ENCODE measurements around the gene KNL1. TPM values are rescaled to one million over a fixed set of nuclear protein-coding genes. Genes with fewer than 3 reads are reported as not detected.

The KNL1 gene
- total RNA-seq, 2 donors from 2014 or later: not detected

- intact Hi-C loops (cut with DNase I): no loop called here
- Histone ChIP-seq H3K36me3 (replicated peaks in 1 of 2; ENCODE audit: insufficient read depth in 1 of 2, low read depth in 2 of 2) (peaks cover 0 to 13% of the 10 kb centered on the region in 2 donors), H3K27me3 (no peaks in the 10 kb centered on the region), H3K9me3 (no peaks in the 10 kb centered on the region), H3K4me3 (no peak overlapping the region), H3K27ac (no peak overlapping the region), H3K4me1 (peaks cover 12% of the 10 kb centered on the region)
- ATAC-seq (no peak), DNase-seq (no peak)
- WGBS, 2 donors: 82 to 96% methylated on average over 6 of the region's 6 CpGs
- TF ChIP-seq, protein P1, sequence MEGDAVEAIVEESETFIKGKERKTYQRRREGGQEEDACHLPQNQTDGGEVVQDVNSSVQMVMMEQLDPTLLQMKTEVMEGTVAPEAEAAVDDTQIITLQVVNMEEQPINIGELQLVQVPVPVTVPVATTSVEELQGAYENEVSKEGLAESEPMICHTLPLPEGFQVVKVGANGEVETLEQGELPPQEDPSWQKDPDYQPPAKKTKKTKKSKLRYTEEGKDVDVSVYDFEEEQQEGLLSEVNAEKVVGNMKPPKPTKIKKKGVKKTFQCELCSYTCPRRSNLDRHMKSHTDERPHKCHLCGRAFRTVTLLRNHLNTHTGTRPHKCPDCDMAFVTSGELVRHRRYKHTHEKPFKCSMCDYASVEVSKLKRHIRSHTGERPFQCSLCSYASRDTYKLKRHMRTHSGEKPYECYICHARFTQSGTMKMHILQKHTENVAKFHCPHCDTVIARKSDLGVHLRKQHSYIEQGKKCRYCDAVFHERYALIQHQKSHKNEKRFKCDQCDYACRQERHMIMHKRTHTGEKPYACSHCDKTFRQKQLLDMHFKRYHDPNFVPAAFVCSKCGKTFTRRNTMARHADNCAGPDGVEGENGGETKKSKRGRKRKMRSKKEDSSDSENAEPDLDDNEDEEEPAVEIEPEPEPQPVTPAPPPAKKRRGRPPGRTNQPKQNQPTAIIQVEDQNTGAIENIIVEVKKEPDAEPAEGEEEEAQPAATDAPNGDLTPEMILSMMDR (IDR thresholded peaks at IDR 0.05): no peak
- no peak for TF ChIP-seq POLR2A (IDR thresholded peaks at IDR 0.05)
Measured at GRCh38 chr15:40550341-40551037, 43.6 kb upstream of the KNL1 start.

- Histone ChIP-seq H3K9me3 (no peaks in the 10 kb centered on the region), H3K27me3 (no peaks in the 10 kb centered on the region), H3K27ac (no peak overlapping the region), H3K4me3 (no peak overlapping the region), H3K4me1 (peaks cover 16% of the 10 kb centered on the region), H3K36me3 (replicated peaks in 1 of 2; ENCODE audit: insufficient read depth in 1 of 2, low read depth in 2 of 2) (peaks cover 0 to 13% of the 10 kb centered on the region in 2 donors)
- DNase-seq: no peak
- ATAC-seq: no peak
- 69 to 89% methylated on average over 4 of the region's 4 CpGs for WGBS, 2 donors
- TF ChIP-seq POLR2A (IDR thresholded peaks at IDR 0.05): no peak
- TF ChIP-seq, protein P1 (IDR thresholded peaks at IDR 0.05): no peak
- intact Hi-C loops (cut with DNase I): no loop called here
Measured at GRCh38 chr15:40554161-40554525, 39.9 kb upstream of the KNL1 start.

DNA sequence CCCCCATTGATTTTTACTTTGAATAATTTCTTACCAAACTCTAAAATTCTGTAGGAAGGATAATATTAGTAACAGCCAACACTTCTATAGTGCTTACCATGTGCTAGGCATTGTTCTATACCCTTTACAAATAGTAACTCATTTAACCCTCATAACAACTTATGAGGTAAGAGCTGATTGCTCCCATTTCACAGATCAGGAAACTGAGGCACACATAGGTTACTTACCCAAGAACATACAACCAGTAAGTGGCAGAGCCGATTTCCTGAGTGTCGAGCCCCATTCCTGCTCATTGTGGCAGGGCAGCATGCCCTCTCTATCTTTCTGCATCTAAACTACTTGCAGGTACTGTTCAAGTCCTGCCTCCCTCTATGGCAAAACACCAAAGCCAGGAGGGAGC lies 38.2 kb upstream of the KNL1 start:
- no peak overlapping the region for H3K4me3 ChIP-seq
- 94 to 98% methylated on average over 2 of the region's 2 CpGs for WGBS, 2 donors
- H3K27ac ChIP-seq: no peak overlapping the region
- no peaks in the 10 kb centered on the region for H3K27me3 ChIP-seq
- peaks cover 0 to 13% of the 10 kb centered on the region in 2 donors for H3K36me3 ChIP-seq (replicated peaks in 1 of 2; ENCODE audit: insufficient read depth in 1 of 2, low read depth in 2 of 2)
- ATAC-seq (no peak), DNase-seq (no peak)
- H3K4me1 ChIP-seq: peaks cover 3% of the 10 kb centered on the region
- H3K9me3 ChIP-seq: no peaks in the 10 kb centered on the region
- TF ChIP-seq POLR2A (IDR thresholded peaks at IDR 0.05): no peak
- TF ChIP-seq, protein P1 (IDR thresholded peaks at IDR 0.05): no peak
- intact Hi-C loops (cut with DNase I): no loop called here

DNA sequence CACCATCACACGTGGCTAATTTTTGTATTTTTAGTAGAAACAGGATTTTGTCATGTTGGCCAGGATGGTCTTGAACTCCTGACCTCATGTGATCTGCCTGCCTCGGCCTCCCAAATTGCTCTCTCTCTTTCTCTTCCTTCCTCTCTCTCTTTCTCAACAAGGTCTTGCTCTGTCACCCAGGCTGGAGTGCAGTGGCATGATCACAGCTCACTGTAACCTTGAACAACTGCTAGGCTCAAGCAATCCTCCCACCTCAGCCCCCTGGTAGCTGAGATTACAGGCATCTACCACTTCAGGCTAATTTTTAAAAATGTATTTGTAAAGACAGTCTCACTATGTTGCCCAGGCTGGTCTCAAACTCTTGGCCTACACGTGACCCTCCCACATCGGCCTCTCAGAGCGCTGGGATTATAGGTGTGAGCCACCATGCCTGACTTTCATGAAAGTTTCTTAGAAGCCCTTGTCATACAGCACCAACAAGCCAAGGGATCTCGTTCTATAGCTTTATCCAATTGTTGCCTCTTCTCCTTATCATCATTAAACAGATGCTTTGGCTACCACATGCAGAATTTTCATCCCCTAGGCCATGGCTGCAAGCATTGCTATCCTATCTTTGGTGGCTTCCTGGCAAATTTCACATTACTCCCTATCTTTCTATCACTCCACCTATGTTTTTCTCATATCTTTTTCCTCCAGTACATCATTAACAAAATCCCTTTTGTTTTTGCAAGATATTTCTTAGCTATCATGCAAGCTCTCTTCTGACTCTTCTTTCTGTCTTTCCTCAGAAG lies 34.9 kb upstream of the KNL1 start:
- ATAC-seq: no peak
- H3K27ac ChIP-seq: no peak overlapping the region
- no peak for DNase-seq
- no peak overlapping the region for H3K4me3 ChIP-seq
- intact Hi-C loops (cut with DNase I): no loop called here
- peaks cover 11% of the 10 kb centered on the region for H3K4me1 ChIP-seq
- peaks cover 0 to 9% of the 10 kb centered on the region in 2 donors for H3K36me3 ChIP-seq (replicated peaks in 1 of 2; ENCODE audit: insufficient read depth in 1 of 2, low read depth in 2 of 2)
- no peaks in the 10 kb centered on the region for H3K27me3 ChIP-seq
- WGBS, 2 donors: 76 to 84% methylated on average over 6 of the region's 6 CpGs
- no peaks in the 10 kb centered on the region for H3K9me3 ChIP-seq
- TF ChIP-seq, protein P1 (IDR thresholded peaks at IDR 0.05): no peak
- TF ChIP-seq POLR2A (IDR thresholded peaks at IDR 0.05): no peak
